Mesodermal cell (in vitro differentiated cells): ENCODE data around the gene THBS1.

Experiments used
- H3K27ac ChIP-seq: 2 replicates; pipeline ENCODE4 v1.7.0; 2013; ENCODE audit warnings: mild to moderate bottlenecking, low read depth, low read length, moderate library complexity; ENCODE audit not compliant: severe bottlenecking
- H3K36me3 ChIP-seq: 2 replicates; pipeline ENCODE4 v1.7.1; 2013; ENCODE audit warnings: mild to moderate bottlenecking, low read length, moderate library complexity; ENCODE audit not compliant: control insufficient read depth, insufficient read depth
- H3K4me1 ChIP-seq: one replicate; pipeline ENCODE4 v1.7.1; 2013; ENCODE audit warnings: mild to moderate bottlenecking, low read length; ENCODE audit not compliant: insufficient read depth, control insufficient read depth, poor library complexity, severe bottlenecking
- H3K4me3 ChIP-seq: 2 replicates; pipeline ENCODE4 v1.7.0; 2013; ENCODE audit warnings: low read length, control low read depth, mild to moderate bottlenecking; ENCODE audit not compliant: insufficient read depth, poor library complexity, severe bottlenecking; ENCODE audit errors: extremely low read depth
- H3K9me3 ChIP-seq: 2 replicates; pipeline ENCODE4 v1.7.1; 2013; ENCODE audit warnings: mild to moderate bottlenecking, low read length, moderate library complexity; ENCODE audit not compliant: control insufficient read depth
- WGBS, 2 experiments: methylation state at CpG; one replicate each; pipeline ENCODE4 v1.1.5; 2013; ENCODE audit warnings: missing lambda C conversion rate in 2 of 2; ENCODE audit not compliant: insufficient coverage in 2 of 2; 5-methylcytosine and 5-hydroxymethylcytosine counted together

Gene THBS1

GRCh38 chr15:39624806-39625205 is 43.9 kb downstream of the THBS1 start:
- Histone ChIP-seq H3K36me3 (no peaks in the 10 kb centered on the region), H3K27ac (peak overlapping the region; percentile 16), H3K4me1 (peaks cover 26% of the 10 kb centered on the region), H3K9me3 (peaks cover 8% of the 10 kb centered on the region), H3K4me3 (no peak overlapping the region)
- 100% methylated on average over 2 of the region's 6 CpGs; no CpG with 5 or more reads in 1 of the 2 experiments for WGBS, 2 experiments

GRCh38 chr15:39625451-39625850 is 44.6 kb downstream of the THBS1 start:
- Histone ChIP-seq H3K4me3 (no peak overlapping the region), H3K4me1 (peaks cover 26% of the 10 kb centered on the region), H3K36me3 (no peaks in the 10 kb centered on the region), H3K27ac (no peak overlapping the region), H3K9me3 (peaks cover 8% of the 10 kb centered on the region)
- 88 to 96% methylated on average over 3 to 4 of the region's 4 CpGs for WGBS, 2 experiments

- H3K4me1 ChIP-seq, result peaks cover 26% of the 10 kb centered on the region
- no peak overlapping the region for H3K4me3 ChIP-seq
- H3K36me3 ChIP-seq, result no peaks in the 10 kb centered on the region
Measured at GRCh38 chr15:39625856-39626255, 45.0 kb downstream of the THBS1 start.

GRCh38 chr15:39627451-39628143 is 46.7 kb downstream of the THBS1 start:
- Histone ChIP-seq H3K4me3 (no peak overlapping the region), H3K4me1 (peaks cover 26% of the 10 kb centered on the region), H3K9me3 (peaks cover 8% of the 10 kb centered on the region), H3K27ac (no peak overlapping the region), H3K36me3 (no peaks in the 10 kb centered on the region)
- 81 to 100% methylated on average over 3 of the region's 3 CpGs for WGBS, 2 experiments

More at GRCh38 chr15:39625856-39626255, 45.0 kb downstream of the THBS1 start:
- Histone ChIP-seq H3K9me3 (peaks cover 8% of the 10 kb centered on the region), H3K27ac (no peak overlapping the region)

GRCh38 chr15:39628144-39628508 is 47.2 kb downstream of the THBS1 start:
- Histone ChIP-seq H3K36me3 (no peaks in the 10 kb centered on the region), H3K4me3 (no peak overlapping the region), H3K27ac (no peak overlapping the region), H3K4me1 (peaks cover 26% of the 10 kb centered on the region), H3K9me3 (peaks cover 8% of the 10 kb centered on the region)
- WGBS, 2 experiments, result 94% methylated on average over 5 of the region's 5 CpGs

- peaks cover 26% of the 10 kb centered on the region for H3K4me1 ChIP-seq
- WGBS, 2 experiments, result 88 to 89% methylated on average over 7 to 8 of the region's 9 CpGs
- no peak overlapping the region for H3K27ac ChIP-seq
- H3K9me3 ChIP-seq, result peaks cover 8% of the 10 kb centered on the region
- H3K4me3 ChIP-seq, result no peak overlapping the region
- H3K36me3 ChIP-seq, result no peaks in the 10 kb centered on the region
Measured at GRCh38 chr15:39628546-39629257, 47.8 kb downstream of the THBS1 start.

- Histone ChIP-seq H3K9me3 (peaks cover 8% of the 10 kb centered on the region), H3K4me3 (no peak overlapping the region)
- WGBS, 2 experiments, result 96 to 97% methylated on average over 4 of the region's 5 CpGs
Measured at GRCh38 chr15:39629371-39629770, 48.5 kb downstream of the THBS1 start.

GRCh38 chr15:39629906-39630305 is 49.0 kb downstream of the THBS1 start:
- H3K4me1 ChIP-seq, result peaks cover 24% of the 10 kb centered on the region
- 83 to 88% methylated on average over 1 of the region's 3 CpGs for WGBS, 2 experiments
- no peak overlapping the region for H3K4me3 ChIP-seq
- H3K9me3 ChIP-seq, result peaks cover 8% of the 10 kb centered on the region
- H3K36me3 ChIP-seq, result no peaks in the 10 kb centered on the region
- H3K27ac ChIP-seq, result no peak overlapping the region

More at GRCh38 chr15:39629371-39629770, 48.5 kb downstream of the THBS1 start:
- no peak overlapping the region for H3K27ac ChIP-seq
- H3K36me3 ChIP-seq, result no peaks in the 10 kb centered on the region
- H3K4me1 ChIP-seq, result peaks cover 26% of the 10 kb centered on the region

GRCh38 chr15:39631357-39631756 is 50.5 kb downstream of the THBS1 start:
- H3K36me3 ChIP-seq, result no peaks in the 10 kb centered on the region
- H3K9me3 ChIP-seq, result peaks cover 5% of the 10 kb centered on the region
- WGBS, 2 experiments, result 85 to 94% methylated on average over 2 to 3 of the region's 3 CpGs
- no peak overlapping the region for H3K4me3 ChIP-seq
- no peak overlapping the region for H3K27ac ChIP-seq
- peaks cover 16% of the 10 kb centered on the region for H3K4me1 ChIP-seq

- Histone ChIP-seq H3K36me3 (no peaks in the 10 kb centered on the region), H3K9me3 (no peaks in the 10 kb centered on the region), H3K27ac (no peak overlapping the region), H3K4me3 (no peak overlapping the region), H3K4me1 (peaks cover 11% of the 10 kb centered on the region)
- no CpG with 5 or more reads among the region's 1 CpG for WGBS, 2 experiments
Measured at GRCh38 chr15:39638041-39638440, 57.2 kb downstream of the THBS1 start.

- 67 to 92% methylated on average over 1 of the region's 1 CpG for WGBS, 2 experiments
- Histone ChIP-seq H3K9me3 (no peaks in the 10 kb centered on the region), H3K36me3 (no peaks in the 10 kb centered on the region), H3K4me1 (peaks cover 11% of the 10 kb centered on the region), H3K27ac (no peak overlapping the region), H3K4me3 (no peak overlapping the region)
Measured at GRCh38 chr15:39639037-39639436, 58.2 kb downstream of the THBS1 start.
